ENCODE data around the gene VWF. TPM values are rescaled to one million over a fixed set of nuclear protein-coding genes. Genes with fewer than 3 reads are reported as not detected.

The VWF gene
- total and polyA plus RNA-seq, 2 of the 4 experiments (the other 2 are of a cell fraction), result under 0.01 to 0.09 TPM

- Histone ChIP-seq H3K36me3 (ENCODE audit: control insufficient read depth, insufficient read depth, low read length) (no peaks in the 10 kb centered on the region), H3K4ac (ENCODE audit: low read depth, low read length) (peak overlapping the region; percentile 43; the same call in 1 of the 2 replicates), H2BK15ac (ENCODE audit: low read depth, low read length) (0 out of 3 replicates have a peak overlapping the region, but pooled peaks have one; percentile 13), H2BK5ac (ENCODE audit: low read depth, low read length, poor library complexity, severe bottlenecking) (no peak overlapping the region), H3K18ac (ENCODE audit: low read depth, low read length) (no peak overlapping the region; the same call in 1 of the 2 replicates), H3K23ac (ENCODE audit: low read depth, low read length) (no peak overlapping the region), H3K14ac (replicated peaks; ENCODE audit: low read depth, low read length) (no peak overlapping the region), H2AFZ (replicated peaks; ENCODE audit: low read length, poor library complexity) (no peak overlapping the region), H3K27ac (ENCODE audit: insufficient read depth, low read length) (no peak overlapping the region), H3K56ac (ENCODE audit: extremely low read depth, insufficient read depth, low read length) (no peak overlapping the region), H3K27me3 (ENCODE audit: control insufficient read depth, insufficient read depth, low read length) (no peaks in the 10 kb centered on the region), H4K8ac (ENCODE audit: low read depth in 2 of 2, low read length in 2 of 2) (no peak overlapping the region; a peak in 1 of 4 replicates), H3K79me1 (ENCODE audit: low read depth in 1 of 2, low read length in 2 of 2) (no peaks in the 10 kb centered on the region), H2BK20ac (ENCODE audit: low read depth, low read length) (peak overlapping the region; percentile 27; the same call in 1 of the 2 replicates), H4K91ac (ENCODE audit: insufficient read depth, low read depth, low read length) (0 out of 2 replicates have a peak overlapping the region, but pooled peaks have one; percentile 4), H2BK120ac (ENCODE audit: low read depth, low read length) (peak overlapping the region; percentile 48; the same call in 1 of the 2 replicates), H4K5ac (ENCODE audit: low read depth, low read length) (no peak overlapping the region), H2AK5ac (ENCODE audit: low read depth, low read length) (no peak overlapping the region; the same call in none of the 2 replicates), H4K20me1 (ENCODE audit: insufficient read depth, low read length) (no peaks in the 10 kb centered on the region), H3K9ac (ENCODE audit: low read depth, low read length) (no peak overlapping the region), H3K9me3 (ENCODE audit: control insufficient read depth, insufficient read depth, low read length) (no peaks in the 10 kb centered on the region), H3K4me3 (ENCODE audit: insufficient read depth, low read depth, low read length) (no peak overlapping the region), H3K4me2 (ENCODE audit: low read depth, low read length) (no peak overlapping the region), H2AK9ac (replicated peaks; ENCODE audit: low read depth, low read length, poor library complexity) (no peak overlapping the region), H3K9me1 (ENCODE audit: insufficient read depth, low read length) (no peaks in the 10 kb centered on the region), H3K4me1 (ENCODE audit: control insufficient read depth, insufficient read depth, low read length) (peaks cover 20% of the 10 kb centered on the region)
- 96% methylated on average over 4 of the region's 14 CpGs; no CpG with 5 or more reads in 1 of the 2 experiments for WGBS, 2 experiments (ENCODE audit: extremely low coverage in 2 of 2, insufficient read length in 1 of 2)
- DNase-seq (no peak), ATAC-seq (ENCODE audit: low read depth) (no peak)
- intact Hi-C loops (cut with micrococcal nuclease), result loop anchor here (5.0 kb wide), 1 partner anchor 122 kb away; no protein-coding TSS in a partner anchor
- dilution Hi-C loops (cut with HindIII; ENCODE audit: low sequenced_read_pairs, unreplicated experiment), result no loop called here
- POLR2A ChIA-PET (ENCODE audit: unreplicated experiment), result no interaction called here
- in situ Hi-C loops (cut with MboI; ENCODE audit: low sequenced_read_pairs), result loop anchor here (5.0 kb wide), 2 partner anchors 217 to 402 kb away; no protein-coding TSS in a partner anchor
- no TSS peak for BruUV-seq (replicated peaks)
- TF ChIP-seq MAZ (IDR thresholded peaks at IDR 0.05; ENCODE audit: borderline replicate concordance, low read depth, low read length) (no peak), ELK1 (IDR thresholded peaks at IDR 0.05; ENCODE audit: borderline replicate concordance, low read depth, low read length) (no peak), MXI1 (IDR thresholded peaks at IDR 0.05; ENCODE audit: borderline replicate concordance, low read depth, low read length) (no peak), MAFK (IDR thresholded peaks at IDR 0.05; ENCODE audit: low read depth, low read length) (no peak), RFX5 (IDR thresholded peaks at IDR 0.05; ENCODE audit: low read depth, low read length) (no peak), NFE2L2 (IDR thresholded peaks at IDR 0.05; ENCODE audit: low read depth, low read length) (no peak), CTCF (conservative IDR thresholded peaks at IDR 0.05; ENCODE audit: low read depth, low read length) (no peak), SMC3 (IDR thresholded peaks at IDR 0.05; ENCODE audit: low read depth, low read length) (no peak), CEBPB (IDR thresholded peaks at IDR 0.05; ENCODE audit: low read depth, low read length) (no peak), POLR2A (IDR thresholded peaks at IDR 0.05; ENCODE audit: low read depth, low read length) (no peak), RAD21 (IDR thresholded peaks at IDR 0.05; ENCODE audit: low read length) (no peak), BHLHE40 (IDR thresholded peaks at IDR 0.05; ENCODE audit: low read depth, low read length) (no peak)
- CTCF ChIA-PET, result interaction anchor here (0.8 kb wide), 1 partner anchor 219 kb away, joined by 3 read pairs; no protein-coding TSS in a partner anchor
These were observed 64.5 kb downstream of the VWF start for GRCh38 chr12:6059860-6060565.

All from IMR-90 (cell line).